Endothelial cell of umbilical vein (primary cell): ENCODE data around the gene SH3RF3. TPM values are rescaled to one million over a fixed set of nuclear protein-coding genes. Genes with fewer than 3 reads are reported as not detected.

Source experiments
- BruUV-seq: library from RNA; stranded (reverse); fragments of 400-500 nt; replicated peaks from 2 replicates; lab custom pipeline; 2021; lab: Mats Ljungman, UMichigan
- CTCF ChIA-PET: fragments of 300-600, 350-600 bp; sonication (Branson Sonifier 250); formaldehyde crosslinking; loops from one replicate; lab custom pipeline; 2021; ENCODE audit warnings: antibody characterized with exemption, inconsistent platforms; lab: Charles Lee
- POLR2A ChIA-PET: fragments of 300-600, 350-600 bp; sonication (Branson Sonifier 250); formaldehyde crosslinking; loops from one replicate; lab custom pipeline; 2021; ENCODE audit warnings: antibody characterized with exemption, inconsistent platforms; lab: Charles Lee
- DNase-seq: peaks from one replicate; pipeline ENCODE4 v3.0.0-alpha.2; 2011; ENCODE audit warnings: low read depth, low spot score
- FAIRE-seq: peaks from 2 replicates; lab custom pipeline; 2011; peaks lifted over from hg19 to GRCh38; lab: Jason Lieb, UNC
- H2AFZ ChIP-seq: 2 replicates; pipeline ENCODE4 v1.6.0; 2012; ENCODE audit warnings: low read depth, low read length, control low read depth, inconsistent platforms
- H3K27ac ChIP-seq: 2 replicates; pipeline ENCODE4 v1.5.1; 2011; ENCODE audit warnings: low read depth, mild to moderate bottlenecking, control low read depth, low read length, moderate library complexity; ENCODE audit not compliant: insufficient read depth
- H3K27me3 ChIP-seq, 2 experiments: 2 replicates each; pipeline versions ENCODE4 v1.6.0 to v1.6.1; 2011; ENCODE audit warnings: low read length in 2 of 2, mixed read lengths in 1 of 2; ENCODE audit not compliant: control insufficient read depth in 2 of 2, insufficient read depth in 2 of 2
- H3K36me3 ChIP-seq, 2 experiments: 2 replicates in 1 of 2; 3 replicates in 1 of 2; pipeline ENCODE4 v1.5.1; 2011; ENCODE audit warnings: low read length in 2 of 2, mild to moderate bottlenecking in 1 of 2, moderate library complexity in 1 of 2; ENCODE audit not compliant: control insufficient read depth in 2 of 2, insufficient read depth in 2 of 2; ENCODE audit errors: extremely low read depth in 1 of 2
- H3K4me1 ChIP-seq: 3 replicates; pipeline ENCODE4 v1.5.1; 2011; ENCODE audit warnings: mild to moderate bottlenecking, low read length; ENCODE audit not compliant: control insufficient read depth, insufficient read depth; ENCODE audit errors: extremely low read depth
- H3K4me2 ChIP-seq: 2 replicates; pipeline ENCODE4 v1.6.1; 2011; ENCODE audit warnings: low read length, control low read depth, mixed read lengths; ENCODE audit not compliant: insufficient read depth
- H3K4me3 ChIP-seq, 3 experiments: fragments of 200-600 bp in 1 of 3; sonication (generic), shearing (Covaris generic) in 1 of 3; replicated peaks in 1 of 3; 2 replicates each; pipeline ENCODE4 v1.5.1; 2011 to 2016; ENCODE audit warnings: control low read depth in 3 of 3, low read length in 3 of 3, mild to moderate bottlenecking in 2 of 3, inconsistent platforms in 1 of 3, low read depth in 1 of 3, moderate library complexity in 1 of 3; ENCODE audit not compliant: insufficient read depth in 1 of 3
- H3K79me2 ChIP-seq: 2 replicates; pipeline ENCODE4 v1.6.0; 2012; ENCODE audit warnings: low read length, inconsistent platforms; ENCODE audit not compliant: control insufficient read depth, insufficient read depth
- H3K9ac ChIP-seq: replicated peaks from 2 replicates; pipeline ENCODE3; 2011; ENCODE audit warnings: low read length, control low read depth; ENCODE audit not compliant: insufficient read depth; ENCODE audit errors: extremely low read depth
- H3K9me1 ChIP-seq: replicated peaks from 3 replicates; pipeline ENCODE4 v1.6.0; 2011; ENCODE audit warnings: mild to moderate bottlenecking, low read length; ENCODE audit not compliant: control insufficient read depth, insufficient read depth; ENCODE audit errors: extremely low read depth
- H3K9me3 ChIP-seq: replicated peaks from 2 replicates; pipeline ENCODE4 v1.5.1; 2012; ENCODE audit warnings: low read length, inconsistent platforms; ENCODE audit not compliant: control insufficient read depth, insufficient read depth
- H4K20me1 ChIP-seq: replicated peaks from 2 replicates; pipeline ENCODE3; 2011; ENCODE audit warnings: mild to moderate bottlenecking, low read length; ENCODE audit not compliant: control insufficient read depth, insufficient read depth; ENCODE audit errors: extremely low read depth
- CTCF ChIP-seq, 2 donors: IDR thresholded peaks; 1 replicate in 1 of 2; 2 replicates in 1 of 2; pipeline ENCODE4 v1.5.1; 2011; ENCODE audit warnings: low read length in 2 of 2, mild to moderate bottlenecking in 2 of 2, moderate library complexity in 2 of 2, control low read depth in 1 of 2, inconsistent platforms in 1 of 2, low read depth in 1 of 2; ENCODE audit not compliant: insufficient read depth in 1 of 2; ENCODE audit errors: extremely low read depth in 1 of 2
- EZH2 ChIP-seq: IDR thresholded peaks from 2 replicates; pipeline ENCODE4 v1.6.1; 2012; ENCODE audit warnings: borderline replicate concordance, low read depth, mild to moderate bottlenecking, moderate library complexity, low read length, inconsistent platforms; ENCODE audit not compliant: severe bottlenecking
- FOS ChIP-seq: IDR thresholded peaks from 2 replicates; pipeline ENCODE4 v1.6.1; 2011; ENCODE audit warnings: mild to moderate bottlenecking, low read length, moderate library complexity, borderline replicate concordance; ENCODE audit not compliant: insufficient read depth
- GATA2 ChIP-seq: IDR thresholded peaks from 2 replicates; pipeline ENCODE4 v1.7.0; 2011; ENCODE audit warnings: low read depth, mild to moderate bottlenecking, moderate library complexity, mixed read lengths, low read length; ENCODE audit not compliant: insufficient read length, insufficient read depth
- JUN ChIP-seq: IDR thresholded peaks from 2 replicates; pipeline ENCODE4 v1.6.1; 2011; ENCODE audit warnings: borderline replicate concordance, low read depth; ENCODE audit not compliant: insufficient read length, insufficient read depth
- MYC ChIP-seq: IDR thresholded peaks from one replicate; pipeline ENCODE4 v1.6.1; 2011; ENCODE audit warnings: mild to moderate bottlenecking, low read depth, low read length
- POLR2A ChIP-seq: IDR thresholded peaks from 2 replicates; pipeline ENCODE4 v1.6.1; 2012; ENCODE audit warnings: low read depth, mild to moderate bottlenecking, control low read depth, low read length
- POLR2AphosphoS5 ChIP-seq: IDR thresholded peaks from 2 replicates; pipeline ENCODE4 v1.6.1; 2012; ENCODE audit warnings: low read depth, mild to moderate bottlenecking, control low read depth, low read length, moderate library complexity; ENCODE audit not compliant: insufficient read depth
- dilution Hi-C: fragments of 300-500 bp; cut with MboI; formaldehyde crosslinking; loops from one replicate; pipeline ENCODE4 v1.15.0; 2019; ENCODE audit warnings: low sequenced_read_pairs; ENCODE audit not compliant: extremely low pct_ligation_motif_present
- intact Hi-C: fragments of 100-400 bp; cut with micrococcal nuclease; formaldehyde crosslinking; loops from one replicate; pipeline ENCODE4 v1.10.0; 2022
- polyA plus RNA-seq, 4 experiments: library from polyadenylated mRNA; depleted of rRNA in 3 of 4; stranded (reverse) in 3 of 4; unstranded in 1 of 4; fragments of >200 nt; gene quantifications; 2 replicates each; pipeline versions ENCODE4 v1.2.1 to v1.2.3, GENCODE V29; 2011 to 2012; ENCODE audit warnings: missing spikeins in 1 of 4
- total RNA-seq: library from RNA; stranded (reverse); gene quantifications from 2 replicates; pipeline ENCODE4 v1.2.3, GENCODE V29; 2021

The SH3RF3 gene
- total and polyA plus RNA-seq, 2 donors (not counting 3 experiments of a cell fraction or from before 2014, with no cell fraction given) = 3.8 to 14.7 TPM

- Histone ChIP-seq H3K79me2 (no peaks in the 10 kb centered on the region), H3K27ac (no peak overlapping the region), H2AFZ (no peak overlapping the region), H3K36me3 (no peaks in the 10 kb centered on the region), H3K4me3 (no peak overlapping the region), H3K9ac (no peak overlapping the region), H4K20me1 (no peaks in the 10 kb centered on the region), H3K9me1 (no peaks in the 10 kb centered on the region), H3K27me3 (no peaks in the 10 kb centered on the region), H3K4me2 (no peak overlapping the region), H3K9me3 (no peaks in the 10 kb centered on the region), H3K4me1 (no peaks in the 10 kb centered on the region)
- no peak for DNase-seq
- no peak for TF ChIP-seq FOS
- no peak for TF ChIP-seq EZH2
- TF ChIP-seq GATA2 = no peak
- no peak for TF ChIP-seq CTCF (IDR thresholded peaks at IDR 0.05; ENCODE audit: extremely low read depth in 1 of 2, insufficient read depth in 1 of 2, low read depth in 1 of 2, low read length in 2 of 2)
- no peak for TF ChIP-seq MYC
- TF ChIP-seq JUN = no peak
- no peak for TF ChIP-seq POLR2A
- TF ChIP-seq POLR2AphosphoS5 = no peak
- no peak for FAIRE-seq
- ChIA-PET CTCF (no interaction called here), POLR2A (no interaction called here)
- dilution Hi-C loops = no loop called here
- intact Hi-C loops = no loop called here
- no TSS peak for BruUV-seq
Measured at GRCh38 chr2:109391243-109391642, 262.2 kb downstream of the SH3RF3 start.
